GM12875 (cell line): ENCODE data around the gene RSPRY1.

ENCODE experiments used
- H3K4me3 ChIP-seq: one replicate; pipeline ENCODE4 v1.5.1; 2011; ENCODE audit warnings: low read depth, low read length, control low read depth
- TF ChIP-seq, protein P1 (sequence below): IDR thresholded peaks from 2 replicates; pipeline ENCODE4 v1.5.1; 2011; ENCODE audit warnings: low read depth, mild to moderate bottlenecking, control low read depth, inconsistent platforms, low read length, moderate library complexity, borderline replicate concordance; ENCODE audit not compliant: insufficient read depth

The RSPRY1 gene

DNA sequence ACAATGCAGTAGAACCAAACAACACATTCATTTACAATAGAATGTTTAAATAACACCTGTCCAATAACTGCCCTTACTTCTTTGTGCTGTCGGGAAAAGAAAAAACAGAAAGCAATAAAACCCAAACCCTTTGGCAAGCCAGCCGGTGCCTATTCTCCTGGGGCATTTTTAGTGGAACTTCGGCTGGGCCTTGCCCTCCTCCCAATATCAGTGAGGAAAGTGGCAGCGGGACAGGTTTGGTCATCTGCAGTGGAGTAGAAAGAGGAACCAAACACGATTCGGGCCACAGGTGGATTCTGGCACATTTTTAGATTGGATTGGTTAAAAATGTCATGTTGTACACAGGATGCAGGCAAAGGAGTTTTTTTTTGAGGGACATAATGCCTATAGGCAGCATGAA is 32.3 kb upstream of the RSPRY1 start:
- TF ChIP-seq, protein P1, sequence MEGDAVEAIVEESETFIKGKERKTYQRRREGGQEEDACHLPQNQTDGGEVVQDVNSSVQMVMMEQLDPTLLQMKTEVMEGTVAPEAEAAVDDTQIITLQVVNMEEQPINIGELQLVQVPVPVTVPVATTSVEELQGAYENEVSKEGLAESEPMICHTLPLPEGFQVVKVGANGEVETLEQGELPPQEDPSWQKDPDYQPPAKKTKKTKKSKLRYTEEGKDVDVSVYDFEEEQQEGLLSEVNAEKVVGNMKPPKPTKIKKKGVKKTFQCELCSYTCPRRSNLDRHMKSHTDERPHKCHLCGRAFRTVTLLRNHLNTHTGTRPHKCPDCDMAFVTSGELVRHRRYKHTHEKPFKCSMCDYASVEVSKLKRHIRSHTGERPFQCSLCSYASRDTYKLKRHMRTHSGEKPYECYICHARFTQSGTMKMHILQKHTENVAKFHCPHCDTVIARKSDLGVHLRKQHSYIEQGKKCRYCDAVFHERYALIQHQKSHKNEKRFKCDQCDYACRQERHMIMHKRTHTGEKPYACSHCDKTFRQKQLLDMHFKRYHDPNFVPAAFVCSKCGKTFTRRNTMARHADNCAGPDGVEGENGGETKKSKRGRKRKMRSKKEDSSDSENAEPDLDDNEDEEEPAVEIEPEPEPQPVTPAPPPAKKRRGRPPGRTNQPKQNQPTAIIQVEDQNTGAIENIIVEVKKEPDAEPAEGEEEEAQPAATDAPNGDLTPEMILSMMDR: no peak
- no peak overlapping the region for H3K4me3 ChIP-seq

- H3K4me3 ChIP-seq: no peak overlapping the region
- TF ChIP-seq, protein P1: no peak
These were observed 30.3 kb upstream of the RSPRY1 start for GRCh38 chr16:57155702-57156350.

- H3K4me3 ChIP-seq: no peak overlapping the region
- TF ChIP-seq, protein P1: no peak
These were observed 29.8 kb upstream of the RSPRY1 start for GRCh38 chr16:57156351-57156703.

DNA sequence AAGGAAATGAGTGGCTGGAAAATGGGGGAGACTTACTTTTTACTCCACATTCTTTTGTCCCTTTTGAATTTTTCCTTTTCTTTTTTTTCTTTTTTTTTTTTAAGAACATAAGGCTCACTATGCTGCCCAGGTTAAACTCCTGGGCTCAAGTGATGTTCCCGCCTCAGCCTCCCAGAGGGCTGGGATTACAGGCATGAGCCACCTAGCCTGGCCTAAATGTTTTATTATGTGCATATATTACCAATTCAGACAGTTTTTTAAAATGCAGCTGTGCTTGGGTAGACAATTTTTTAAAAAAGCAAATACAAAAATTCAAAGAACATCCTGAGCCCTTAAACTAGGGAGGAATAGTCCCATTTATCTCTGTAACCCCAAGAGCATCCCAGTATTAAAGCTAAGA is 28.6 kb upstream of the RSPRY1 start:
- H3K4me3 ChIP-seq: no peak overlapping the region
- TF ChIP-seq, protein P1: no peak

- TF ChIP-seq, protein P1: no peak
- no peak overlapping the region for H3K4me3 ChIP-seq
These were observed 26.7 kb upstream of the RSPRY1 start for GRCh38 chr16:57159447-57159846.

- TF ChIP-seq, protein P1: no peak
- H3K4me3 ChIP-seq: no peak overlapping the region
These were observed 22.3 kb upstream of the RSPRY1 start for GRCh38 chr16:57163842-57164241.

DNA sequence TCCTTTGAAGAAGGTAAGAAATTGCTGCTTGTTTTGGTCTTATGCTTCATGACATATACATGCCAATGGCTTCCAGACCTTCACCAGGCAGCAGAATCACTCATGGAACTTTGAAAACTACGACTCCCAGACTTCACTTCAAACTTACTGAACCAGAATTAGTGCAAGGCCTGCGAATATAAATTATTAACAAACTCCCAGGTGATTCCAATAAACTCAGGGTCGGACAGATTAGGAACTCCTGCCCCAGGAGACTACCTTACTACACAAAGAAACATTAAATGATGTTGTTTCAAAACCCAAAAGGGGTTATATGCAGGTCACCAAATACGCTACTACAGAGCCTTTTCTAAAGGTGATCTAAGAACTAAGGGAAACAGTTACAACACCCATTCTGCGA is 20.6 kb upstream of the RSPRY1 start:
- H3K4me3 ChIP-seq: no peak overlapping the region
- TF ChIP-seq, protein P1: no peak
